HFFc6 (cell line): ENCODE measurements around the gene C5. TPM values are rescaled to one million over a fixed set of nuclear protein-coding genes. Genes with fewer than 3 reads are reported as not detected.

Source experiments
- DNase-seq: peaks from one replicate; pipeline ENCODE4 v3.0.0-alpha.2; 2018
- H3K27ac Mint-ChIP-seq: 2 replicates; pipeline ENCODE4 v1.8.0; 2020; ENCODE audit warnings: mild to moderate bottlenecking, mixed read lengths
- H3K27me3 Mint-ChIP-seq: 2 replicates; pipeline ENCODE4 v1.8.0; 2021; ENCODE audit warnings: mild to moderate bottlenecking, moderate library complexity, mixed read lengths; ENCODE audit not compliant: insufficient read depth
- H3K36me3 Mint-ChIP-seq: 2 replicates; pipeline ENCODE4 v1.8.0; 2021; ENCODE audit warnings: low read depth, mixed read lengths
- H3K4me1 Mint-ChIP-seq: 2 replicates; pipeline ENCODE4 v1.8.0; 2020; ENCODE audit warnings: low read depth, mixed read lengths
- H3K4me3 Mint-ChIP-seq: 2 replicates; pipeline ENCODE4 v1.8.0; 2020; ENCODE audit warnings: mild to moderate bottlenecking, moderate library complexity, mixed read lengths
- H3K9me3 Mint-ChIP-seq: 2 replicates; pipeline ENCODE4 v1.8.0; 2020; ENCODE audit warnings: mild to moderate bottlenecking, mixed read lengths
- total RNA-seq, 6 experiments: library from RNA; stranded (reverse); fragmentation: NEBNext Ultra II Directional; extraction: Animal tissue kit (Norgen Biotek cat#: 25700); gene quantifications; 2 replicates in 1 of 6; 3 replicates in 5 of 6; pipeline ENCODE4 v1.2.3, GENCODE V29; 2021
- TF ChIP-seq, protein P1 (sequence below): fragments of 200-600 bp; sonication (generic); IDR thresholded peaks from 2 replicates; pipeline ENCODE4 v1.5.0; 2021; ENCODE audit warnings: antibody characterized with exemption, mild to moderate bottlenecking

The C5 gene
- total RNA-seq, 6 experiments from 2014 or later, result 1.5 to 2.3 (median 2.1) TPM

DNA sequence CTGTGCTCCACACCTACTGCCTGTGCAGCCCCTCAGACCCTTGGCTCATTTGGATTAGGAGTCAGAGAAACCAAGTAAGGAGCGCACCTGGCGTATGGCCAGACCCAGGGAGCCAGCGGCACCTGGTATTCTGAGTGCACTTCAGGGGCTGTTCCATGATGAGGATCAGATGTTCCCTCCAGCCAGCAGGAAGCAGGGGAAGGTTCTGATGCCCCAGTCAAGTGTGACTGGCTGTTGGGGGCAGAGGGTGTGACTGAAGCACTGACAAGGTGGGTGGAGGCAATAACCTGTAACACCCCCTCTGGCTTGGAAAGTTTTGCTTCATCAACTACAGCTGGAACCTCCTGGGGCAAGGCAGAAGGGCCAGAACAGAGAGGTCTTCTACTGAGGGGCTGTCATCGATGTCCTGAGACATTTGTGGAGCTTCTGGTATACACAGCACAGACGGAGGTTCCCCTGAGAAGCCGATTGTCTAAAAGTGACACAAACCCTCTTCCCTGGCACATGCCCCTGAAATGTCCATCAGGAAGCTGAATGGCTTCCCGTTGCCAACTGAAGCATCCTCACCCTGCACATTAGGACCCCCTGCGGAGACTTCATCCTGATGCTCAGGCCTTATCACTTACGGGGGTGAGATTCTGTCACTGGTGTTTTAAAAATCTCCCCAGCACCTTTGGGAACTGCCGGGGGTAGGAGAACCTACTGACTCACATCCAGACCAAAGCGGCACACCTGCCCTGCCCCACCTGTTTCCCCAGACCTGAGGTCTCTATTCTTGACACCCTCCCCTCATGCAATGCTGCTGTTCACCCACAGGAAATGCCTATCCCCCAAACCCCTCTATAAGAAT is 144.5 kb downstream of the C5 start:
- TF ChIP-seq, protein P1, sequence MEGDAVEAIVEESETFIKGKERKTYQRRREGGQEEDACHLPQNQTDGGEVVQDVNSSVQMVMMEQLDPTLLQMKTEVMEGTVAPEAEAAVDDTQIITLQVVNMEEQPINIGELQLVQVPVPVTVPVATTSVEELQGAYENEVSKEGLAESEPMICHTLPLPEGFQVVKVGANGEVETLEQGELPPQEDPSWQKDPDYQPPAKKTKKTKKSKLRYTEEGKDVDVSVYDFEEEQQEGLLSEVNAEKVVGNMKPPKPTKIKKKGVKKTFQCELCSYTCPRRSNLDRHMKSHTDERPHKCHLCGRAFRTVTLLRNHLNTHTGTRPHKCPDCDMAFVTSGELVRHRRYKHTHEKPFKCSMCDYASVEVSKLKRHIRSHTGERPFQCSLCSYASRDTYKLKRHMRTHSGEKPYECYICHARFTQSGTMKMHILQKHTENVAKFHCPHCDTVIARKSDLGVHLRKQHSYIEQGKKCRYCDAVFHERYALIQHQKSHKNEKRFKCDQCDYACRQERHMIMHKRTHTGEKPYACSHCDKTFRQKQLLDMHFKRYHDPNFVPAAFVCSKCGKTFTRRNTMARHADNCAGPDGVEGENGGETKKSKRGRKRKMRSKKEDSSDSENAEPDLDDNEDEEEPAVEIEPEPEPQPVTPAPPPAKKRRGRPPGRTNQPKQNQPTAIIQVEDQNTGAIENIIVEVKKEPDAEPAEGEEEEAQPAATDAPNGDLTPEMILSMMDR, result no peak
- Mint-ChIP-seq H3K36me3 (no peaks in the 10 kb centered on the region), H3K27ac (no peak overlapping the region), H3K4me3 (no peak overlapping the region), H3K9me3 (no peaks in the 10 kb centered on the region), H3K4me1 (peaks cover 9% of the 10 kb centered on the region), H3K27me3 (peaks cover 7% of the 10 kb centered on the region; the same call in 1 of the 2 replicates)
- DNase-seq, result no peak

DNA sequence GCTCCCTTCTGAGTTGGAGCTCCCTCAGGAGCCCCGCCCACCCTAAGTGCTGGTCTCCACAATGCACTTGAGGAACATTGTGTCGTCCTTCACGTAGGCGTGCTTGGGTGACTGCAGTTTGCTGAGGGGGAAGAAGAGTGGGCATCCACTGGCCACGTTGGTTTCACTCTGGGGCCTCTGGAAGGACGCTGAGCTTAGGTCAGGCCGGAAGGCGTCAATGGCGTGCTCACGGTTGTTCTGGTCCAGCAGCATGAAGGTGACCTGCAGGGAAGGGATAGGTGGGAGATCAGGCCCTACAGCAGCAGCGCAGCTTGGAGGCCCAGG is 145.1 kb downstream of the C5 start:
- no peak for DNase-seq
- H3K4me1 Mint-ChIP-seq, result peaks cover 3% of the 10 kb centered on the region
- H3K27me3 Mint-ChIP-seq, result peaks cover 10% of the 10 kb centered on the region
- H3K9me3 Mint-ChIP-seq, result no peaks in the 10 kb centered on the region
- no peak overlapping the region for H3K4me3 Mint-ChIP-seq
- no peaks in the 10 kb centered on the region for H3K36me3 Mint-ChIP-seq
- H3K27ac Mint-ChIP-seq, result no peak overlapping the region
- TF ChIP-seq, protein P1, result no peak

DNA sequence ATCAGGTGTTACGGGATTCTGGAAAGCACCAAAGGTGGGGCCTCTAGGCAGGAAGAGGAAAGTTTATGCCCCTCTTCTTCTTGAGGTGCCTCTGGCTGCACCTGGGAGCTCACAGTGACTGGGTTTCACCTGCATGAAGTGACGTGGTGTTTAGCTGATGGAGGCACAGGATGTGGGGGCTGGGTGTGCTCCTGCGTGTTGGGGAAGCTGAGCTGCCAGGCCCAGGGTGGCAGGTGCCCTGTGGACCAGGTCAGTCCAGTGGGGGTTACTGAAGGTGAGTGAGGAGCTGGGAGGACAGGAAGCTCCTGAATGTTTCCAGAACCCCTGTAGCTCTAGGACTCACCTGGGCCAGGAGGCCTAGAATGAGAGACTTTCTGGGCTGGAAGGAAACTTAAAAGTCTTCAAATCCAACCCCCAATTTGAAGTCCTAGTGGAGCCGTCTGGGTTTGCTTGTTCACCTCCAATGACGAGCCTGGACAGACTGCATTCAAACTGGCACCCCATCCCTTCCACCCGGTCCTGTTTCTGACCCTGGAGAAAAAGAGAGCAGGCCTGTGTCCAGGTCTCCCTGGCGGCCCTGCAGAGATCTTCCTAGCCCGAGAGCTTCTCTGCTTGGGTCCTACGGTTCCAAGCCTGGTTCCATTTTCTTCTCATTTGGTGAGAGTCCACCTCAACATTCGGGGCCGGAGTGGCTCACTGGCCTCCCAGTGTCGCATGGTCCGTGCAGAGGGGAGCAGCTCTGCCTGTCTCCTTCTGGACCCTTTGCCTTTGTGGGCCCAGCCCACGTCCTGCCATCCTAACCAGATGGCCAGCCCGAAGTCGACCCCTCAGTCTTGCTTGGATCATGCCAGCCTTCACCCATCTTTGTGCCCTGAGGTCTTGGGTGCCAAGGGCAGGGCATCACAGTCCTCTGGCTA is 145.8 kb downstream of the C5 start:
- H3K9me3 Mint-ChIP-seq, result no peaks in the 10 kb centered on the region
- peaks cover 12% of the 10 kb centered on the region for H3K27me3 Mint-ChIP-seq
- H3K27ac Mint-ChIP-seq, result no peak overlapping the region
- no peak for DNase-seq
- H3K4me3 Mint-ChIP-seq, result no peak overlapping the region
- TF ChIP-seq, protein P1, result no peak
- no peaks in the 10 kb centered on the region for H3K36me3 Mint-ChIP-seq
- H3K4me1 Mint-ChIP-seq, result no peaks in the 10 kb centered on the region

DNA sequence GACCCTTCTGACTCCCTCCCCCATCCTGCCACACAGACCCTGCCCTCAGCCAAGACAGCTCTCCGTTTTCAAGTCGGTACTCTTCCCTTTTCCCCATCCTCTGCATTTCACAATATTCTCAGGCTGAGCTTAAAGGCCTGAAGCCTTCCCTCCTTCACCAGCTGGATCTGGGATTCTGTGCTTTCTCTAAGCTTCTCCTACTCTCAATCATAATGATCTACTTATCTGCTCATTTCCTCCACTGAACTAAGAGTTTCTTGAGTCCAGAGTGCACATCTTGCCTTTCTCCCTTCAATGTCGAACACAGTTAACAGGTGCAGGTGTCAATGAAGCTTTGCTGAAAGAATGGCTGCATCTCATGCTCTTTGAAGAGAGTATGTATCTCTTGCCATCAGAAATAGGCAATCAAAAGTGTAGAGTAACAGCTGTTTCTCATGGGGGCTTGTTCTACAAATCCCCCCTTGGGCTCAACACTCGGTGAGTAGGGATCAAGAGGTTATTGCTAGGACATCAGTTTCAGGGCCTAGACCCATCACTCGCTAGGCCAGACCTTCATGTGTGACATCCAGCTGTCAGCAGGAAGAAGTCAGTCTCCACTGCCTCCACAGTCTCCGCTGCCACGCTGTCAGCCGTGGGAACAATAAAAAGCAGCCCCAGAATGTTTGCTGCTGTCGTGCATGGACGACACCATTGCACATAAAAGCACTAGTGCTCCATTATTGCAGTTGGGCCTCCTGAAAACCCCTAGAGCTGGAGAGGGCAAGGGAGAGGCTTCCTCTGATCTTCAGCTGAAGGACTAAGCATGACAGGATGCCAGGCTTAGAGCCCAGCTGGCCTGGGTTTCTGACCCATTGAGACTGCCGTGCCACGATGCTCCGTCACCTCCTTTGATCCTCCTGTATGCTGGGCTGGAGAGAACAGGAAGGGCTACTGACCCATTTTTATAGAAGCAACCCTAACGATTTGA is 147.2 kb downstream of the C5 start:
- Mint-ChIP-seq H3K4me1 (no peaks in the 10 kb centered on the region), H3K36me3 (no peaks in the 10 kb centered on the region), H3K27me3 (peaks cover 20% of the 10 kb centered on the region), H3K4me3 (no peak overlapping the region), H3K27ac (no peak overlapping the region), H3K9me3 (no peaks in the 10 kb centered on the region)
- no peak for DNase-seq
- TF ChIP-seq, protein P1, result no peak

Other genes starting within 250 kb of the C5 start
- gene PSMD5, start 207.4 kb downstream of the C5 start, total RNA-seq, result 10 to 100 TPM; 56.9 to 63.2 (median 60.1) TPM
- gene PHF19, start 173.1 kb downstream of the C5 start, total RNA-seq, result 10 to 100 TPM; 49.1 to 83.4 (median 75.7) TPM
- gene TRAF1, start 123.5 kb downstream of the C5 start, total RNA-seq, result 1 to 10 TPM in 1 of 6 experiments, under 1 TPM in 5; 0.54 to 1.0 (median 0.87) TPM
- 10 to 100 TPM in 2 of 6 experiments, 1 to 10 TPM in 4; 3.8 to 10.4 (median 8.8) TPM for gene CNTRL, start 24.7 kb upstream of the C5 start, total RNA-seq
- 10 to 100 TPM; 80.3 to 91.4 (median 85.8) TPM for gene RAB14, start 151.6 kb upstream of the C5 start, total RNA-seq
- gene GSN, start 217.9 kb upstream of the C5 start, total RNA-seq, result 100 to 1,000 TPM; 288 to 394 (median 318) TPM